ENCODE measurements around the gene KLHDC7B.

DNA sequence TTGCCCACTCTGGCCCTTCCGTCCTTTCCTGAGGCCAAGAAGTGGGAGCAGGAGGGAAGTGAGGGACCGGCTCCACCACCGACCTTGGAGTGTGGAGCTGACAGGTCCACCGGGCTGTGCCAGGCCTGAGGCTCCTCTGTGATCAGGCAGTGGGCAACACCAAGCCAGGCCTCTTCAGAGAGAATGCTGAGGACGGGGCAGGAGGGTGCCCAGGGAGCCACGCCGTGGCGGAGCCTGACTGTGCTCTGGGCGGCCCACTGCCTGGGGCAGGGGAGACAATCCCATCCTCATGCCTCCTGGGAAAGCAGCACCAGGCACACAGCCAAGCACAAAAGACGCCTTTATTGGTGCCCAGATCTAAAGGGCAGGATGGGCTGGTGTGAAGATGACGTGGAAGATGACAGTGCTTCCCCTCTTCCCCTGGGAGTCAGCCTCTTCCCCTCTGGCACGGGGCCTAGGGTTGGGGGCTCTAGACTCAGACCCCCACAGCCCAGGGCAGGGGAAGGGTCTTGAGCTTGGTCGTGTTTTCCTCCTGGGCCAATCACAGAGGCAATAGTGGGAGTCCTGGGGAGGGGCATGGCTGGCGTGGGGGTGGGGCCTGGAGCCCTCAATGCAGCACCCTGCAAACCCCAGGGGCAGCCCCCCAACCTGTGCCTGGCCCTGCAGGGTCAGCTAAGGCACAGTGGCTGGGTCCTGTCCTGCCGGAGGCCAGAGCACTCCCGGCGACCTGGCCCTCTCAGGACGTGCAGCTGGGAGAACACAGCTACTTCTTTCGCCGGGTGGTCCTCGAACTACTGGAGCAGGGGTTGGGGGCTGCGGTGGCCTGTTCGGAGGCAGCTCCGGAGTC is 42.8 kb upstream of the KLHDC7B start:
- TF ChIP-seq, protein P1, sequence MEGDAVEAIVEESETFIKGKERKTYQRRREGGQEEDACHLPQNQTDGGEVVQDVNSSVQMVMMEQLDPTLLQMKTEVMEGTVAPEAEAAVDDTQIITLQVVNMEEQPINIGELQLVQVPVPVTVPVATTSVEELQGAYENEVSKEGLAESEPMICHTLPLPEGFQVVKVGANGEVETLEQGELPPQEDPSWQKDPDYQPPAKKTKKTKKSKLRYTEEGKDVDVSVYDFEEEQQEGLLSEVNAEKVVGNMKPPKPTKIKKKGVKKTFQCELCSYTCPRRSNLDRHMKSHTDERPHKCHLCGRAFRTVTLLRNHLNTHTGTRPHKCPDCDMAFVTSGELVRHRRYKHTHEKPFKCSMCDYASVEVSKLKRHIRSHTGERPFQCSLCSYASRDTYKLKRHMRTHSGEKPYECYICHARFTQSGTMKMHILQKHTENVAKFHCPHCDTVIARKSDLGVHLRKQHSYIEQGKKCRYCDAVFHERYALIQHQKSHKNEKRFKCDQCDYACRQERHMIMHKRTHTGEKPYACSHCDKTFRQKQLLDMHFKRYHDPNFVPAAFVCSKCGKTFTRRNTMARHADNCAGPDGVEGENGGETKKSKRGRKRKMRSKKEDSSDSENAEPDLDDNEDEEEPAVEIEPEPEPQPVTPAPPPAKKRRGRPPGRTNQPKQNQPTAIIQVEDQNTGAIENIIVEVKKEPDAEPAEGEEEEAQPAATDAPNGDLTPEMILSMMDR (IDR thresholded peaks at IDR 0.05; ENCODE audit: insufficient read depth, low read depth, low read length): no peak
- no peak for TF ChIP-seq EZH2 (IDR thresholded peaks at IDR 0.05; ENCODE audit: insufficient read depth, low read length)

All from astrocyte (in vitro differentiated cells and primary cell).